Measurements from ENCODE around the gene CREM. TPM values are rescaled to one million over a fixed set of nuclear protein-coding genes. Genes with fewer than 3 reads are reported as not detected.

Gene CREM
- total RNA-seq, 1 experiment from 2014 or later, result 20.0 TPM

DNA sequence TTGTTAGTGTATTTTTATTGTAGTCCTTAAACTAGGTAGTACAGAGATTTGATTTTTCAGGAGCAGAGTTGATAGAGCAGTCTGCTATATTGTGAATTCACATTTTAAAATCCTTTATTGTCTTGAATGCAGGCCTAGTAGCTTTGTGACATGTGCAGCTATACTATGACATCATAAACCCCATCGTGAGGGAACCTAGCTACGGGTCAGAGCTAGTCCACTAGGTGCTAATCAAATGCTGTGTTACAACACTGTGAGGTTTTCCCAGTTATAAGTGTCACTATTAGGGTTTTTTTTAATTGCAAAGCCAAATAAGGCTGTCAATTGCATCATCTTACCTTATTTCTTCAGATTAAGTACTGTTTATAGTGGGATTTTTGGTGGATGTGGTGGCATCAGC lies 40.7 kb downstream of the CREM start:
- H2BK20ac ChIP-seq (ENCODE audit: low read depth, low read length, poor library complexity, severe bottlenecking), result no peak overlapping the region
- no peaks in the 10 kb centered on the region for H3K27me3 ChIP-seq (ENCODE audit: insufficient read depth, low read length)
- H2BK5ac ChIP-seq (ENCODE audit: insufficient read length, low read length), result no peak overlapping the region
- no peak overlapping the region for H4K8ac ChIP-seq (replicated peaks; ENCODE audit: insufficient read length, low read depth, low read length)
- no peak overlapping the region for H3K23ac ChIP-seq (ENCODE audit: insufficient read length, low read depth, low read length)
- no peak overlapping the region for H4K5ac ChIP-seq (ENCODE audit: insufficient read length, low read depth, low read length)
- H3K4me2 ChIP-seq (ENCODE audit: insufficient read depth, insufficient read length, low read length), result no peak overlapping the region
- H3K4me1 ChIP-seq (ENCODE audit: insufficient read depth, low read length), result no peaks in the 10 kb centered on the region
- Mint-ChIP-seq H3K27ac (no peak overlapping the region), H3K27me3 (ENCODE audit: low read depth) (no peaks in the 10 kb centered on the region), H3K4me3 (no peak overlapping the region), H3K36me3 (ENCODE audit: insufficient read depth in 1 of 3, low read depth in 3 of 3) (peaks cover 0 to 4% (median 3%) of the 10 kb centered on the region in 3 experiments; a peak in 2 of 7 replicates), H3K9me3 (peaks cover 7% of the 10 kb centered on the region in 2 experiments; a peak in 4 of 5 replicates), H3K4me1 (no peaks in the 10 kb centered on the region)
- H2AK5ac ChIP-seq (ENCODE audit: insufficient read length, low read length), result no peak overlapping the region
- H2BK120ac ChIP-seq (ENCODE audit: low read depth, low read length, poor library complexity, severe bottlenecking), result no peak overlapping the region
- no peak overlapping the region for H2AFZ ChIP-seq (ENCODE audit: low read length)
- no peaks in the 10 kb centered on the region for H3K23me2 ChIP-seq (ENCODE audit: insufficient read length, low read depth, low read length, poor library complexity, severe bottlenecking)
- H3K56ac ChIP-seq (ENCODE audit: insufficient read length, low read depth, low read length), result no peak overlapping the region
- H3K9ac ChIP-seq (ENCODE audit: extremely low read depth, insufficient read length, low read length), result no peak overlapping the region
- no peaks in the 10 kb centered on the region for H4K20me1 ChIP-seq (ENCODE audit: control insufficient read depth, insufficient read depth, insufficient read length)
- no peaks in the 10 kb centered on the region for H3K79me2 ChIP-seq (ENCODE audit: insufficient read depth, low read length)
- no CpG with 5 or more reads among the region's 2 CpGs for WGBS (ENCODE audit: extremely low coverage, insufficient read length, low lambda C conversion rate)
- no peaks in the 10 kb centered on the region for H3K79me1 ChIP-seq (ENCODE audit: insufficient read depth, low read depth, low read length, poor library complexity, severe bottlenecking)
- H3K27ac ChIP-seq (ENCODE audit: insufficient read length, low read depth, low read length), result no peak overlapping the region
- TF ChIP-seq, protein P1, sequence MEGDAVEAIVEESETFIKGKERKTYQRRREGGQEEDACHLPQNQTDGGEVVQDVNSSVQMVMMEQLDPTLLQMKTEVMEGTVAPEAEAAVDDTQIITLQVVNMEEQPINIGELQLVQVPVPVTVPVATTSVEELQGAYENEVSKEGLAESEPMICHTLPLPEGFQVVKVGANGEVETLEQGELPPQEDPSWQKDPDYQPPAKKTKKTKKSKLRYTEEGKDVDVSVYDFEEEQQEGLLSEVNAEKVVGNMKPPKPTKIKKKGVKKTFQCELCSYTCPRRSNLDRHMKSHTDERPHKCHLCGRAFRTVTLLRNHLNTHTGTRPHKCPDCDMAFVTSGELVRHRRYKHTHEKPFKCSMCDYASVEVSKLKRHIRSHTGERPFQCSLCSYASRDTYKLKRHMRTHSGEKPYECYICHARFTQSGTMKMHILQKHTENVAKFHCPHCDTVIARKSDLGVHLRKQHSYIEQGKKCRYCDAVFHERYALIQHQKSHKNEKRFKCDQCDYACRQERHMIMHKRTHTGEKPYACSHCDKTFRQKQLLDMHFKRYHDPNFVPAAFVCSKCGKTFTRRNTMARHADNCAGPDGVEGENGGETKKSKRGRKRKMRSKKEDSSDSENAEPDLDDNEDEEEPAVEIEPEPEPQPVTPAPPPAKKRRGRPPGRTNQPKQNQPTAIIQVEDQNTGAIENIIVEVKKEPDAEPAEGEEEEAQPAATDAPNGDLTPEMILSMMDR (conservative IDR thresholded peaks at IDR 0.05), result no peak
- H3K18ac ChIP-seq (ENCODE audit: insufficient read length, low read depth, low read length), result no peak overlapping the region
- no peaks in the 10 kb centered on the region for H3K9me3 ChIP-seq (ENCODE audit: control insufficient read depth, low read depth, low read length)
- H4K91ac ChIP-seq (ENCODE audit: insufficient read length, low read depth, low read length), result no peak overlapping the region
- H2BK15ac ChIP-seq (ENCODE audit: low read depth, low read length), result no peak overlapping the region
- no peak overlapping the region for H3T11ph ChIP-seq (ENCODE audit: low read length)
- no peak overlapping the region for H3K14ac ChIP-seq (ENCODE audit: insufficient read depth, low read length)
- H2BK12ac ChIP-seq (ENCODE audit: insufficient read length, low read depth, low read length), result no peak overlapping the region
- no peak overlapping the region for H3K4ac ChIP-seq (ENCODE audit: low read depth, low read length)
- no peak for DNase-seq
